ENCODE measurements around the gene SPAG7. TPM values are rescaled to one million over a fixed set of nuclear protein-coding genes. Genes with fewer than 3 reads are reported as not detected.

SPAG7 gene
- total RNA-seq, 1 experiment from 2014 or later = 97.3 TPM

- Mint-ChIP-seq H3K36me3 (peaks cover 20% of the 10 kb centered on the region), H3K4me1 (peaks cover 31% of the 10 kb centered on the region), H3K4me3 (no peak overlapping the region), H3K9me3 (peaks cover 13% of the 10 kb centered on the region), H3K27me3 (ENCODE audit: low read depth) (peaks cover 23% of the 10 kb centered on the region), H3K27ac (peak overlapping the region; percentile 80)
- CTCF ChIA-PET = interaction anchor here (1.0 to 3.2 kb wide), 10 partner anchors 12 to 258 kb away, joined by 3 to 49 read pairs (median 10); partner anchors contain the start of genes ARRB2, CAMTA2, ENO3 and INCA1
- DNase-seq (ENCODE audit: low spot score) = peak; percentile 36
- TF ChIP-seq NR3C1 (CRISPR knock-in tag; conservative IDR thresholded peaks at IDR 0.05; ENCODE audit: low read depth) = 0 out of 2 replicates have a peak, but pooled peaks have one; percentile 26
- TF ChIP-seq USF2 (CRISPR knock-in tag; IDR thresholded peaks at IDR 0.05) = peak; percentile 79
- TF ChIP-seq ERG (CRISPR knock-in tag; IDR thresholded peaks at IDR 0.05) = no peak
- TF ChIP-seq USF1 (CRISPR knock-in tag; IDR thresholded peaks at IDR 0.05) = peak; percentile 71
- POLR2A ChIA-PET = interaction anchor here (0.5 to 4.8 kb wide), 8 partner anchors 11 to 532 kb away, joined by 3 to 45 read pairs (median 8); partner anchors contain the start of genes CAMTA2, PFN1, RNF167 and SLC25A11
- no peak for ATAC-seq
Observed at GRCh38 chr17:4968486-4969046, 949 bp upstream of the SPAG7 start.

- Mint-ChIP-seq H3K9me3 (peaks cover 13% of the 10 kb centered on the region), H3K27me3 (ENCODE audit: low read depth) (peaks cover 10% of the 10 kb centered on the region), H3K4me1 (peaks cover 22% of the 10 kb centered on the region), H3K4me3 (no peak overlapping the region), H3K36me3 (peaks cover 20% of the 10 kb centered on the region), H3K27ac (peak overlapping the region; percentile 90)
- peak; percentile 93 for ATAC-seq
- POLR2A ChIA-PET = interaction anchor here (0.6 to 4.8 kb wide), 16 partner anchors 9 to 70 kb away, joined by 3 to 45 read pairs (median 4); partner anchors contain the start of genes C17orf107, CAMTA2, CHRNE and ENO3
- DNase-seq (ENCODE audit: low spot score) = peak; percentile 97
- CTCF ChIA-PET = interaction anchor here (0.9 to 3.2 kb wide), 20 partner anchors 10 to 271 kb away, joined by 3 to 49 read pairs (median 6); partner anchors contain the start of genes ARRB2, C17orf107, CAMTA2 and ENO3
- peak; percentile 64; the same call in 1 of the 2 replicates for TF ChIP-seq JUN (CRISPR knock-in tag; IDR thresholded peaks at IDR 0.05)
- TF ChIP-seq CTCF (IDR thresholded peaks at IDR 0.05) = no peak
- TF ChIP-seq NR2C2 (CRISPR knock-in tag; IDR thresholded peaks at IDR 0.05) = no peak
- peak; percentile 66; the same call in 1 of the 2 replicates for TF ChIP-seq TEAD4 (CRISPR knock-in tag; IDR thresholded peaks at IDR 0.05)
- TF ChIP-seq PRRX2 (CRISPR knock-in tag; IDR thresholded peaks at IDR 0.05) = no peak
- peak; percentile 63 for TF ChIP-seq SP1 (CRISPR knock-in tag; conservative IDR thresholded peaks at IDR 0.05)
- no peak for TF ChIP-seq TCF7 (CRISPR knock-in tag; IDR thresholded peaks at IDR 0.05; ENCODE audit: low read depth)
- TF ChIP-seq NR1H2 (CRISPR knock-in tag; IDR thresholded peaks at IDR 0.05) = no peak
- TF ChIP-seq HMGXB4 (CRISPR knock-in tag; IDR thresholded peaks at IDR 0.05) = peak; percentile 24; the same call in 1 of the 2 replicates
- TF ChIP-seq E2F5 (CRISPR knock-in tag; IDR thresholded peaks at IDR 0.05) = peak; percentile 63; the same call in 1 of the 2 replicates
- peak; percentile 85 for TF ChIP-seq ZNF423 (CRISPR knock-in tag; IDR thresholded peaks at IDR 0.05)
- TF ChIP-seq RELA (CRISPR knock-in tag; IDR thresholded peaks at IDR 0.05; ENCODE audit: borderline replicate concordance) = 0 out of 2 replicates have a peak, but pooled peaks have one; percentile 22
- peak; percentile 86 for TF ChIP-seq MAX (CRISPR knock-in tag; IDR thresholded peaks at IDR 0.05)
- no peak for TF ChIP-seq IRF1 (CRISPR knock-in tag; IDR thresholded peaks at IDR 0.05)
- 0 out of 2 replicates have a peak, but pooled peaks have one; percentile 57 for TF ChIP-seq E2F1 (CRISPR knock-in tag; IDR thresholded peaks at IDR 0.05)
- TF ChIP-seq ZBTB43 (CRISPR knock-in tag; IDR thresholded peaks at IDR 0.05) = 0 out of 2 replicates have a peak, but pooled peaks have one; percentile 48
- TF ChIP-seq FOXJ3 (CRISPR knock-in tag; IDR thresholded peaks at IDR 0.05; ENCODE audit: borderline replicate concordance) = no peak
Observed at GRCh38 chr17:4966844-4967538, 626 bp downstream of the SPAG7 start.
